HG03196 (cell line): ENCODE data around the gene GNB1L.

Experiments used
- ATAC-seq: cut with Tn5 transposase; IDR thresholded peaks from one replicate; pipeline ENCODE4 v1.9.1; 2021; ENCODE audit not compliant: unreplicated experiment

GNB1L gene

GRCh38 chr22:19740586-19740985 is 114.1 kb downstream of the GNB1L start:
- no peak for ATAC-seq

- ATAC-seq = no peak
These were observed 114.7 kb downstream of the GNB1L start for GRCh38 chr22:19739911-19740449.

- ATAC-seq = no peak
These were observed 115.2 kb downstream of the GNB1L start for GRCh38 chr22:19739448-19739895.

- ATAC-seq = no peak
These were observed 115.8 kb downstream of the GNB1L start for GRCh38 chr22:19738664-19739447.

GRCh38 chr22:19737846-19738663 is 116.6 kb downstream of the GNB1L start:
- no peak for ATAC-seq

GRCh38 chr22:19735665-19736510 is 118.8 kb downstream of the GNB1L start:
- no peak for ATAC-seq

- no peak for ATAC-seq
These were observed 119.8 kb downstream of the GNB1L start for GRCh38 chr22:19734837-19735382.

GRCh38 chr22:19734163-19734562 is 120.5 kb downstream of the GNB1L start:
- no peak for ATAC-seq

GRCh38 chr22:19733755-19734154 is 120.9 kb downstream of the GNB1L start:
- no peak for ATAC-seq
